M059J (cell line): Measurements from ENCODE around the gene LEO1. TPM values are rescaled to one million over a fixed set of nuclear protein-coding genes. Genes with fewer than 3 reads are reported as not detected.
A peak's percentile ranks its signal among the peaks of the same experiment; 100 is the strongest.
"Not testable (repeated sequence)": the region's sequence is repeated elsewhere in the genome, so short reads cannot be mapped to it uniquely, and the experiment has no call there.

Source experiments
- DNase-seq: peaks from one replicate; pipeline ENCODE4 v3.0.0-alpha.2; 2012; ENCODE audit warnings: low read depth
- total RNA-seq: library from RNA; depleted of rRNA; stranded (reverse); fragments of >200 nt; shearing (Covaris generic); gene quantifications from 2 replicates; pipeline ENCODE4 v1.2.3, GENCODE V29; 2014

LEO1 gene
- total RNA-seq, 1 experiment from 2014 or later = 33.4 TPM

DNA sequence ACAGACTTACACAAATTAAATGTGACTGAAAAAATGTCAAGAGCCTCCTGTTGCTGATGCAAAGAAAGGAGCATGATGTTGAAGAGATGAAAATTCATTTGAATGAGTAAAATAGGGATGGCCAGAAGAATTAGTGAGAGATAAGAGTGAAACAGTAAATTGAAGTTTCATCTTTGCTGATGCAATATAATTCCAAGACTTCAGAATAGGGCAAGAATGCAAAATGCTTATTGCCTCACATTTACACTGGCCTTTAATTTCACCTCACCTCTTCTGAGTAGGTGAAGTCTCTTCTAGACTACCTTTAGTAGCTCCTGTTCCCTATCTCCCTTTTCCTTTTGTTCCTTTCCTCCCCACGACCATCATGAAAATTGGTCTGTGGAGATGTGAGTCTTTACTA is 32.1 kb upstream of the LEO1 start:
- no peak for DNase-seq

- not testable (repeated sequence) for DNase-seq
Observed at GRCh38 chr15:52003089-52003488, 31.5 kb upstream of the LEO1 start.

- no peak for DNase-seq
Observed at GRCh38 chr15:52002351-52002750, 30.8 kb upstream of the LEO1 start.

- DNase-seq = no peak
Observed at GRCh38 chr15:51992953-51993352, 21.4 kb upstream of the LEO1 start.

DNA sequence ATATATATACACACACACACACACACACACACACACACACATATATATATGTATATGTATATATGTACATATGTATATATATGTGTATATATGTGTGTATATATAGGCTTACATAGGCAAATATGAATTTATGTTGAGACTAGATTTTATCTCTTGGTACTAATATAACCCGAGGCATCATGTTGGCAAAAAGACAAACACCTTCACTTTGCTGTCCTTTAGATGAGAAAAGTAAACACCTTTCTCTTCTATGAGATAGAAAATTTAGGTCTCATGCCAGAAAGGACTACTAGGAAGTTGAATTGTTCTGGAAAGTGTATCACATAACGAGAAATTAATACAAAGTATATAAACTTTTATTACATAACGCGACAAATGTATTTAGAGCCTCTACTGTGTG is 19.6 kb upstream of the LEO1 start:
- DNase-seq = no peak

- DNase-seq = no peak
Observed at GRCh38 chr15:51982770-51983103, 11.2 kb upstream of the LEO1 start.

- DNase-seq = peak; percentile 88
Observed at GRCh38 chr15:51982013-51982769, 10.6 kb upstream of the LEO1 start.

DNA sequence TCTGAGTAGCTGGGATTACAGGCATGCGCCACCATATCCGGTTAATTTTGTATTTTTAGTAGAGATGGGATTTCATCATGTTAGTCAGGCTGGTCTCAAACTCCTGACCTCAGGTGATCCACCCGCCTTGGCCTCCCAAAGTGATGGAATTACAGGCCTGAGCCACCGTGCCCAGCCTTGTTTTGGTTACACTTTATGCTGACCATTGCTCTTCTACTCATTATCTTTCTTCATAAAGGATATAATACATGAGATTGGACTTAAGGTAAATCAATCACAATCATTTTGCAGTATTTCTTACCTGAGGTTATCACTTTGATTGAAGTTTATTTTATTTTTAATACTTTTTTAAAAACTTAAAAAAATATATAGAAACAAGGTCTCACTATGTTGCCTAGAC is 2.2 kb upstream of the LEO1 start:
- DNase-seq = no peak

GRCh38 chr15:51973220-51973619 is 1.6 kb upstream of the LEO1 start:
- DNase-seq = no peak

- DNase-seq = no peak
Observed at GRCh38 chr15:51971032-51971374, 575 bp downstream of the LEO1 start.

- no peak for DNase-seq
Observed at GRCh38 chr15:51970132-51970817, 1.3 kb downstream of the LEO1 start.

- DNase-seq = peak; percentile 78
Observed at GRCh38 chr15:51969728-51970127, 1.9 kb downstream of the LEO1 start.

DNA sequence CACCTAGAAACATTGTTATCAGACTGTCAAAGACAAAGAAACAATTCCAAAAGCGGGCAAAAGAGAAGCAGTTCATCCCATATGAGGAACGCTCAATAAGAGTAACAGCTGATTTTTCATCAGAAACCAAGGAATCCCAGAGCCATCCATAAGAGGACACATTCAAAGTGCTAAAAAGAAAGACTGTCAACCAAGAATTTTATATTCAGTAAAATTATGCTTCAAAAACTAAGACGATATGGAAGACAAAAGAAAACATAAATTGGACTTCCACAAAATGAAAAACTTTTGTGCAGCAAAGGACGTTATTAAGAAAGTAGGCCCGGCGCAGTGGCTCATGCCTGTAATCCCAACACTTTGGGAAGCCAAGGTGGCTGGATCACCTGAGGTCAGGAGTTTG is 4.0 kb downstream of the LEO1 start:
- no peak for DNase-seq

GRCh38 chr15:51966192-51966591 is 5.4 kb downstream of the LEO1 start:
- DNase-seq = no peak

GRCh38 chr15:51965691-51966090 is 5.9 kb downstream of the LEO1 start:
- no peak for DNase-seq

- no peak for DNase-seq
Observed at GRCh38 chr15:51955504-51955903, 16.1 kb downstream of the LEO1 start.

GRCh38 chr15:51952805-51953204 is 18.8 kb downstream of the LEO1 start:
- no peak for DNase-seq

- DNase-seq = no peak
Observed at GRCh38 chr15:51947124-51947523, 24.5 kb downstream of the LEO1 start.

- peak; percentile 15 for DNase-seq
Observed at GRCh38 chr15:51939216-51939615, 32.4 kb downstream of the LEO1 start.

DNA sequence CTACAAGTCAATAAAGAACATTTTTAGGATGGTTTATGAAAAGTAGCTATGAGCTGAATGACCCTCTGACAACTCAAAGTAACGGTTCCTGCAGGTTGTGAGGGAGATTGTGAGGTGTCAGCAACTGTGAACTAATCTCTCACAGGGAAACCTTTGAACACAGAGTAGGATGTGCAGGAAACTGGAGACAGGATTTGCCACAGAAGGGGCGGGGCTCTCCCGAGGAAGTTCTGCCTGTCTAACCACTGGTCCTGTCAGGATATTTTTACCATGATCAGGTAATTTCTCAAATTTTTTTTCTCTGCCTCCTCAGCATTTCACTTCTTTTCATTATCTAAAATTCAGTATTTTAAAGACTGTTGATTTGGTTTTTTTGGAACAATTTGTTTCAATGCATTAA is 33.3 kb downstream of the LEO1 start:
- no peak for DNase-seq

DNA sequence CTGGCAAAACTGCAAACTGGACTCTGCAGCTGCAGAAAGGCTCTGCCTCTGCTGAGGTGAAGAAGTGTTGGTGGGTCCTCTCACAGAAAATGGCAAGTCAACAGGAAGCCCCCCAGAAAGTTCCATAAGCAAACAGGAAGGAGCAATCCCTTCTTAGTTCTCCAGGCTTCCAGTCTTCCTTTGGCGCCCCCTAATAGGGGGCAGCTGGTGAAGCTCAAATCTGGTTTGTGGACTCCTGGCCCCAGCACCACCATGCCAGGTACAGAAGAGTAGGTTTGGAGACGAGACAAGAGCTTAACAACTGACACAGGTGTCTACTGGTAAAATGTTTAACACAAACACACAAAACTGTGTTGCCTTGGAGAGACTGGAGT is 35.5 kb downstream of the LEO1 start:
- no peak for DNase-seq

DNA sequence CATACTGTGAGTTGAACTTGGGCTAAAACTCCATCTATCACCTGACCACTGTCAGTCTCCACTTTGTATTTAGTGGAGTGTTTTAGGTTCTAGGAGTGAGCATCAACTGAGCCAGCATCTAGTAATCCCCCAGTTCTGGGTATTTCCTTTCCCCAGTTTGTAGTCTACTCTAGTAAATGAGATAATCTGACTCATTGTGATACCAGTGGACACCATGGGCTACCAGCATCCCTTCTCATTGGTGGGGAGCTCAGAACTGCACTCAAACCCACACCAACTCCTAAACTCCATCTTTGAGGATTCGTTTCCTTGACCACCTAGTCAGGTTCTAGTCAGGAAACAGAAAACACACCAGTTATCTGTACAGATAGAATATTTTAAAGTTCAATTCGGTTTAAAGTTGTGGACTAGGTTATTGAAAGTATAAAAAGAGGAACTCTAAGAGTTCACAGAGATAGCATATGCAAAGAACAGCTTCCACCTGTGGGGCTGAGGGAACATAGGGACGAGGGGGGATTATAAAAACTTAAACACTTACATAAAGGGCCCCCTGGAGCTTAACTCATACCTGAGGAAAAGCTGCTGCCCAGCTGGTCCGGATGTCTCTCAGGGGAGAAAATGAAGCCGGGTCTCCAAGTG is 36.0 kb downstream of the LEO1 start:
- DNase-seq = peak; percentile 9

- no peak for DNase-seq
Observed at GRCh38 chr15:51932161-51932560, 39.4 kb downstream of the LEO1 start.
